ENCODE data around the gene ZNF48. TPM values are rescaled to one million over a fixed set of nuclear protein-coding genes. Genes with fewer than 3 reads are reported as not detected.

The ZNF48 gene
- total RNA-seq, 1 experiment from 2014 or later: 24.8 TPM

DNA sequence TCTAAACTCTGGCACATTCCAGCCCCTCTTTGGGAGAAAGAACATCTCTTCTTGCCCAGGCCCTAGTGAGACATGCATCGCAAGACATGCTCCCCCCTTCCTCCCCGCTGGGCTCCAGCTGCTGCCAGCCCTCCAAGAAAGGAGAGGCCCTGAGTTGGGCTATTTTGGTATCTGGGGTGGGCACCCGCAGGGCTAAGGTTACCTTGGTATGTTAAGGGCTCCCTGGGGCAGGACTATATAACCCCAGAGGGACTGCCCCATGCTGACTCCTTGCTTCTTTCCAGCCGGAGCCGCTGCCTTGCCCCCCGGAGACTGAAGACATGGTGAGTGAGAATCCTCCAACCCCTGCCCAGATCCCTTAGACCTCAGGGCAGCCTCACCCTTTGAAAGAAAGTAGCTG lies 20.7 kb upstream of the ZNF48 start, which contains the start of gene MYL11:
TSS of gene MYL11 (plus strand) at position 265 of the 400 bp plus-strand sequence. CDS start at position 321, 56 bp downstream.
- CTCF ChIA-PET: no interaction called here
- DNase-seq: no peak
- Mint-ChIP-seq H3K36me3 (ENCODE audit: insufficient read depth, unreplicated experiment) (peaks cover 48% of the 10 kb centered on the region), H3K4me1 (ENCODE audit: low read depth, unreplicated experiment) (peaks cover 38% of the 10 kb centered on the region), H3K9me3 (ENCODE audit: low read depth, unreplicated experiment) (no peaks in the 10 kb centered on the region), H3K27me3 (ENCODE audit: unreplicated experiment) (peaks cover 14% of the 10 kb centered on the region), H3K4me3 (ENCODE audit: low read depth, unreplicated experiment) (no peak within 1 kb of the TSS), H3K27ac (ENCODE audit: unreplicated experiment) (no peak within 1 kb of the TSS)
- TF ChIP-seq, protein P1, sequence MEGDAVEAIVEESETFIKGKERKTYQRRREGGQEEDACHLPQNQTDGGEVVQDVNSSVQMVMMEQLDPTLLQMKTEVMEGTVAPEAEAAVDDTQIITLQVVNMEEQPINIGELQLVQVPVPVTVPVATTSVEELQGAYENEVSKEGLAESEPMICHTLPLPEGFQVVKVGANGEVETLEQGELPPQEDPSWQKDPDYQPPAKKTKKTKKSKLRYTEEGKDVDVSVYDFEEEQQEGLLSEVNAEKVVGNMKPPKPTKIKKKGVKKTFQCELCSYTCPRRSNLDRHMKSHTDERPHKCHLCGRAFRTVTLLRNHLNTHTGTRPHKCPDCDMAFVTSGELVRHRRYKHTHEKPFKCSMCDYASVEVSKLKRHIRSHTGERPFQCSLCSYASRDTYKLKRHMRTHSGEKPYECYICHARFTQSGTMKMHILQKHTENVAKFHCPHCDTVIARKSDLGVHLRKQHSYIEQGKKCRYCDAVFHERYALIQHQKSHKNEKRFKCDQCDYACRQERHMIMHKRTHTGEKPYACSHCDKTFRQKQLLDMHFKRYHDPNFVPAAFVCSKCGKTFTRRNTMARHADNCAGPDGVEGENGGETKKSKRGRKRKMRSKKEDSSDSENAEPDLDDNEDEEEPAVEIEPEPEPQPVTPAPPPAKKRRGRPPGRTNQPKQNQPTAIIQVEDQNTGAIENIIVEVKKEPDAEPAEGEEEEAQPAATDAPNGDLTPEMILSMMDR (IDR thresholded peaks at IDR 0.05; ENCODE audit: unreplicated experiment): no peak
- no TSS peak for BruUV-seq (replicated peaks)
- intact Hi-C loops (cut with micrococcal nuclease; ENCODE audit: unreplicated experiment): no loop called here

DNA sequence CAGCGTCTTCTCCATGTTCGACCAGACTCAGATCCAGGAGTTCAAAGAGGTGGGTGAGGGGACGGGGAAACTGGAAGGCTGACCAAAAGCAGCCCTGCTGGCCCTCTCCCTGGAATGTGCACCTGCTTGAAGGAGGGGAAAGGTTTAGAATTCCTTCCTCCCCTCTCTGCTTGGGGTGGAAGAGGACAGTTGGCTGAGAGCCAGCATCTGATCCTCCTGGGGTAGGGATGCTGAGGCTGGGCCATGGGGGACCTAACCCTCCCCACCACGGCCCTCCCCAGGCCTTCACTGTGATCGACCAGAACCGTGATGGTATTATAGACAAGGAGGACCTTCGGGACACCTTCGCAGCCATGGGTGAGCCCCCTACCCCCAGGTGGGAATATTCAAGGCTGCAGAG lies 19.4 kb upstream of the ZNF48 start:
- H3K27me3 Mint-ChIP-seq (ENCODE audit: unreplicated experiment): peaks cover 4% of the 10 kb centered on the region
- no peak overlapping the region for H3K4me3 Mint-ChIP-seq (ENCODE audit: low read depth, unreplicated experiment)
- H3K9me3 Mint-ChIP-seq (ENCODE audit: low read depth, unreplicated experiment): no peaks in the 10 kb centered on the region
- no peak overlapping the region for H3K27ac Mint-ChIP-seq (ENCODE audit: unreplicated experiment)
- CTCF ChIA-PET: no interaction called here
- TF ChIP-seq, protein P1 (IDR thresholded peaks at IDR 0.05; ENCODE audit: unreplicated experiment): no peak
- BruUV-seq (replicated peaks): no TSS peak
- H3K36me3 Mint-ChIP-seq (ENCODE audit: insufficient read depth, unreplicated experiment): peaks cover 50% of the 10 kb centered on the region
- intact Hi-C loops (cut with micrococcal nuclease; ENCODE audit: unreplicated experiment): no loop called here
- H3K4me1 Mint-ChIP-seq (ENCODE audit: low read depth, unreplicated experiment): peaks cover 39% of the 10 kb centered on the region
- no peak for DNase-seq

DNA sequence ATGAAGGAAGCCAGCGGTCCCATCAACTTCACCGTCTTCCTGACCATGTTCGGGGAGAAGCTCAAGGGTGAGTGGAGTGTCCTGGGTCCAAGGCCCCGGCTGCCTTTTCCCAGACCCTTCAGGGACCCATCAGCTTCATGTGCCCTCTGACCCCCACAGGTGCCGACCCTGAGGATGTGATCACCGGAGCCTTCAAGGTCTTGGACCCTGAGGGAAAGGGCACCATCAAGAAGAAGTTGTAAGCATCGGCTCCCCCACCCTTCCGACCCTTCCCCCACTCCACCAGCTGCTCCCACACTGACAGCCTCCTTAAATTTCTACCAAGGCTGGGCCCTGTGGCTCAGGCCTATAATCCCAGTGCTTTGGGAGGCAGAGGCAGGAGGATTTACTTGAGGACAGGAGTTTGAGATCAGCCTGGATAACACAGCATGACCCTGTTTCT lies 18.7 kb upstream of the ZNF48 start:
- Mint-ChIP-seq H3K4me3 (ENCODE audit: low read depth, unreplicated experiment) (peak overlapping the region; percentile 99), H3K4me1 (ENCODE audit: low read depth, unreplicated experiment) (peaks cover 33% of the 10 kb centered on the region), H3K9me3 (ENCODE audit: low read depth, unreplicated experiment) (no peaks in the 10 kb centered on the region), H3K27me3 (ENCODE audit: unreplicated experiment) (no peaks in the 10 kb centered on the region), H3K27ac (ENCODE audit: unreplicated experiment) (no peak overlapping the region), H3K36me3 (ENCODE audit: insufficient read depth, unreplicated experiment) (peaks cover 46% of the 10 kb centered on the region)
- no TSS peak for BruUV-seq (replicated peaks)
- intact Hi-C loops (cut with micrococcal nuclease; ENCODE audit: unreplicated experiment): no loop called here
- no peak for DNase-seq
- CTCF ChIA-PET: no interaction called here
- TF ChIP-seq, protein P1 (IDR thresholded peaks at IDR 0.05; ENCODE audit: unreplicated experiment): no peak

DNA sequence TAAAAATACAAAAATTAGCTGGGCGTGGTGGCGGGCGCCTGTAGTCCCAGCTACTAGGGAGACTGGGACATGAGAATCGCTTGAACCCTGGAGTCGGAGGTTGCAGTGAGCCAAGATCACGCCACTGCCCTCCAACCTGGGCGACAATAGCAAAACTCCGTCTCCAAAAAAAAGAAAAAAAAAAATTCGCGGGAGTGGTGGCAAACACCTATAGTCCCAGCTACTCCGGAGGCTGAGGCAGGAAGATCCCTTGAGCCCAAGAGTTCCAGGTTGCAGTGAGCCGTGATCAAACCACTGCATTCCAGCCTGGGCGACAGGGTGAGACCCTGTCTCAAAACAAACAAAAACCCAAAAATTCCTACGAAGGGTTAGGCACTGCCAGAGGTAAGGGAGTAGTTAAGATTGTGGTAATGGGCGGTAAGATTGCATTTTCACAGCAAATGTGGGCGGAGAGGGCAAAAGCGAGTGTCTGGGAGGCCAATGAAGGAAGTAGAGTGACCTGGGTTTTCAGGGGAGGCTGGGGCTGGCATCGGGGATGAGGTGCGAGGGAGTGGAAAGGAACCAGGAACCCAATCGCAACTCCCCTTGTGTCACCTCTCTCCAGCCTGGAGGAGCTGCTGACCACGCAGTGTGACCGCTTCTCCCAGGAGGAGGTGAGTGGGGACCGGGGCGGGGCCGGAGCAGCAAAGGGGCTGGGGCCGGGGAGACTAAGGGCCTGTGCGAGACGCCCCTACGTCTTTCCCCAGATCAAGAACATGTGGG lies 18.0 kb upstream of the ZNF48 start:
- Mint-ChIP-seq H3K9me3 (ENCODE audit: low read depth, unreplicated experiment) (no peaks in the 10 kb centered on the region), H3K27ac (ENCODE audit: unreplicated experiment) (peak overlapping the region; percentile 87), H3K36me3 (ENCODE audit: insufficient read depth, unreplicated experiment) (peaks cover 40% of the 10 kb centered on the region), H3K27me3 (ENCODE audit: unreplicated experiment) (no peaks in the 10 kb centered on the region), H3K4me1 (ENCODE audit: low read depth, unreplicated experiment) (peaks cover 26% of the 10 kb centered on the region), H3K4me3 (ENCODE audit: low read depth, unreplicated experiment) (peak overlapping the region; percentile 99)
- no TSS peak for BruUV-seq (replicated peaks)
- no peak for DNase-seq
- TF ChIP-seq, protein P1 (IDR thresholded peaks at IDR 0.05; ENCODE audit: unreplicated experiment): no peak
- intact Hi-C loops (cut with micrococcal nuclease; ENCODE audit: unreplicated experiment): no loop called here
- CTCF ChIA-PET: interaction anchor here (1.1 to 1.2 kb wide), 2 partner anchors 30 to 32 kb away, joined by 3 to 7 read pairs; partner anchors contain the start of gene ZNF771

Measured in Calu3 (cell line).